Activated CD4-positive, CD25-positive, alpha-beta regulatory T cell treated with anti-CD3 and anti-CD28 coated beads, Interleukin-2, amount 50 U/mL, for 16 hours (primary cell): ENCODE data around the gene ZNF525.
"Not testable (repeated sequence)": the region's sequence is repeated elsewhere in the genome, so short reads cannot be mapped to it uniquely, and the experiment has no call there.

Source experiments
- DNase-seq: peaks from one replicate; pipeline ENCODE4 v3.0.0-alpha.2; 2020; ENCODE audit warnings: low read depth, low spot score

Gene ZNF525

DNA sequence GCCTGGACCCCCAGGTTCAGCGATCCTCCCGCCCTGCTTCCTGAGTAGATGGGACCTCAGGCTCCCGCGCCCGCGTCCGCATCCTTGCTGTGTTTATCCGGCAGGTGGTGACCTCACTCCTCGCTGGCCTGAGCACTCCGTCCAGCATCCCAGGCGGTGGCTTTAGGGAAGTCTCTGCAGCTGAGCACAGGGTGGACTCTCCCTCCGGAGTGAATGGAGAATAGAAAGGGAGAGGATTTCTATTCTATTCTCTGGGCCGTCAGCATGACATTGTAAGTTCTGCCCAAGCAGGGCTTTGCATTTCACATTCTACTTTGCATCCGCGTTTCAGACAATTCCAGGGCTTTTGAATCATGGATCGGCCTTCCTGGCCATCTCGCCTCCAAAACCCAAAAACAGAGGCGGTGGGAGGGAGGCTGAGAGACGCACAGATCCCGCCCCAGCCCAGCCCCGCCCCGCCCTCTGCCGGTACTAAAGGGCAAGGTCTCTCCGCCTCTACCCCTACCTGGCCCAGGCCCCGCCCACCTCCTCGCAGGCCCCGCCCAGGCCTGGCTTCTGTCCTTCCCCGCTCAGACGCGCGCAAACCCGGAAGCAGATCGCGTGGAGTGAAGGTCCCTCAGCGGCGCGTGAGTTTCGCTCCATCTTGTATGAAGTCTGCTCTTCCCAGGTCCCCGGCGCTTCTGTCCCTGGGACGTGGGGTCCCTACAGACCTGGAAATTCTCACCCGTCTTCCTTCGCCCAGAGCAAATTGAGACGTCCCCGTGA, at the start of gene ZNF525:
ZNF525 (plus strand) TSS at position 572 of the 765 bp plus-strand sequence. CDS start 6,577 bp downstream, outside the sequence.
- peak; percentile 90 for DNase-seq

DNA sequence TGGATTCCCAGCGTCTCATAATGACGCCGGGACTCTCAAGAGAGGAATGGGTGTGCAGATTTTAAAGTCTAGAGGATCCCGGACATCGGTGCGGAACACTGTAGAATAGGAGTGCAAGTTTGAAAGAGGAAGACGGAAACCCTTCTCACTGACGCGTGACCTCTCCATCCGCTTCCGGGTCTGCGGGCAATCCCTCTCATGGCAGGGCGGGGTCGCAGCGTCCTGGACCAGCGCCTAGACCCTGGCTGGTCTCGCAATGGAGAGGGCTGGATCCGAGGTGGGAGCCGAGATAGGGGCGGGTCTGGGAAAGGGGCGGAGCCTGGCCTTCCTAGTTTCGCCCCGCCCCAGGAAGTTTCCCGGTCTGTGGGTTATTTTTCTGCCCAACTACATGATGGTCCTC, 36.5 kb upstream of the ZNF525 start:
- no peak for DNase-seq

DNA sequence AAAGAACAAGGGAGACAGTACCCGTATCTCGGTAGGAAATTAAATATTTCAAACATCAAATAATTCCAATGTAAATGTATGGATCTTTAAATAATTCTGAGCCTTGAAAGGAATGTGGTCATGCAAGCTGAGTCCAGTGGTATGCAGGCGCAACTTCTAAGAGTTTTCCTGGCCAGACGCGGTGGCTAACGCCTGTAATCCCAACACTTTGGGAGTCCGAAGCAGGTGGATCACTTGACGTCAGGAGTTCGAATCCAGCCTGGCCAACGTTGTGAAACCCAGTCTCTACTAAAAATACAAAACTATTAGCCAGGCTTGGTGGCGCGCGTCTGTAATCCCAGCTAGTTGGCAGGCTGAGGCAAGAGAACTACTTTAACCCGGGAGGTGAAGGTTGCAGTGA, 33.0 kb upstream of the ZNF525 start:
- no peak for DNase-seq

DNA sequence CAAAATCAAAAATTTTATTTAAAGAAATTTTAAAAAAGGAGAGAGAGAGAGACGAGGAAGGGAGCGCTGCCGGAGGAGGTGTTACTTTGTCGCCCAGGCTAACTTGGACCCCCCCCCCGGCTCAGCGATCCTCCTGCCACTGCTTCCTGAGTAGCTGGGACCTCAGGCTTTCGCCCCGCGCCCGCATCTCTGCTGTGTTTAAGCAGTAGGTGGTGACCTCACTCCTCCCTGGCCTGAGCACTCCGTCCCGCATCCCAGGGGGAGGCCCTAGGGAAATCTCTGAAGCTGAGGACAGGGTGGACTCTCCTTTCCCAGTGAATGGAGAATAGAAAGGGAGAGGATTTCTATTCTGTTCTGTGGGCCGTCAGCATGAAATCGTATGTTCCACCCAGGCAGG, 32.4 kb upstream of the ZNF525 start:
- no peak for DNase-seq

DNA sequence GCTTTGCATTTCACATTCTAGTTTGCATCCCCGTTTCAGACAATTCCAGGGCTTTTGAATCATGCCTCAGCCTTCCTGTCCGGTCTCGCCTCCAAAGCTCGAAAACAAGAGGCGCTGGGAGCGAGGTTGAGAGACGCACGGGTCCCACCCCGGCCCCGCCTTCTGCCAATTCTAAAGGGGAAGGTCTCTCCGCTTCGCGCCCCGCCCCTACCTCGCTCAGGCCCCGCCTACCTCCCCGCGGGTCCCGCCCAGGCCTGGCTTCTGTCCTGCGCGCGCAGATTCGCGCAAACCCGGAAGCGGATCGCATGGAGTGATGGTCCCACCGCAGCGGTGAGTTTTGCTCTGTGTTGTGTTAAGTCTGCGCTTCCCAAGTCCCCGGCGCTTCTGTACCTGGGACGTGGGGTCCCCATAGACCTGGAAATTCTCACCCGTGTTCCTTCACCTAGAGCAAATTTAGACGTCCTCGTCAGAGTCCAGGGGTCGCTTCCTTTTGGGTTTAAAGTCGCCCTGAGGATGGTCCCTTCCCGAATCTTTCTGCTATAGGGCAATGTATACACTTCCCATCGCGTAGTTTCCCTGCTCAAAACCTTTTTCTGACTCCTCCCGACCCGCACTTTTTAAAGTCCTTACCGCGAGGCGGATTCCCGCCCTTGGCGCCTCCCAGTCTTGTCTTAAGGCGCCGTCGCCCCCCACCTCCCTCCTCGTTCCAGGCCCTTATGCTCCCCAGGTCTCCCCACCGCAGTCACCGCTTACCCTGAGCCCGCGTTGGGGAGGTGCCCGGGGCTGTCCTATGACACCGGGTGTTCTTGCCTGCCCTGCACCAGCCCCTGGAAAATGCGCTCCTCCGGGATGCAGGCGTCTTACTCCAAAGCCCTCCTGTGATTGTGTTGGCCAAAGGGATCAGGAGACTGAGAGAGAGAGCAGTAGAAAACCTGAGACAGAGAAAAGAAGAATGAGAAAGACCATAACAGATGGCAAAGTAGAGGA, 31.7 kb upstream of the ZNF525 start, which contains the start of gene ZNF845:
ZNF845 (plus strand) TSS at position 287 of the 987 bp plus-strand sequence. CDS start 7,559 bp downstream, outside the sequence.
- peak; percentile 90 for DNase-seq

DNA sequence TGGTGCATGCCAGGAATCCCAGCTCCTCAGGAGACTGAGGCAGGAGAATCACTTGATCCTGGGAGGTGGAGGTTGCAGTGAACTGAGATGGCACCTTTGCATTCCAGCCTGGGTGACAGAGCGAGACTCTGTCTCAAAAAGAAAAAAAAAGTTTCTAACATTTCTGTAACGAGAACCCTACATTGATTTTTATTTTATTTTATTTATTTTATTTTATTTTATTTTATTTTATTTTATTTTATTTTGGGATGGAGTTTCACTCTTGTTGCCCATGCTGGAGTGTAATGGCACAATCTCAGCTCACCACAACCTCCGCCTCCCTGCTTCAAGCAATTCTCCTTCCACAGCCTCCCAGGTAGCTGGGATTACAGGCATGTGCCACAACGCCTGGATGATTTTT, 21.1 kb upstream of the ZNF525 start:
- not testable (repeated sequence) for DNase-seq

DNA sequence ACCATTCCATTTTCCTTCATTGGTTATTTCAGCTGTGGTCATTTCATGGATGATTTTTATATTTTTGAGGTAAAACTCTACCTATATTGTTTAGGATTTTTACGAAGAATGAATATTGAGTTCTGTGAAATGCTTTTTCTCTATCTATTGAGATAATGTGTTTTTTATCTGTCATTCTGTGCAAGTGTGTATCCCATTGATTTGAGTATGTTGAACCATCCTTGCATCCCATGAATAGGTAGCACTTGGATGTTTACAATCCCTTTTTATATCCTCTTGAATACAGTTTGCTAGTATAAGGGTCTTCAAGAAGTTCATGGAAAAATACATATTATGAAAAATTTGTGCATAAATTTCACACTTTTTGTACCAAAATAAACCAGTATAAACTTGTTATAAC, 9.8 kb upstream of the ZNF525 start:
- no peak for DNase-seq

DNA sequence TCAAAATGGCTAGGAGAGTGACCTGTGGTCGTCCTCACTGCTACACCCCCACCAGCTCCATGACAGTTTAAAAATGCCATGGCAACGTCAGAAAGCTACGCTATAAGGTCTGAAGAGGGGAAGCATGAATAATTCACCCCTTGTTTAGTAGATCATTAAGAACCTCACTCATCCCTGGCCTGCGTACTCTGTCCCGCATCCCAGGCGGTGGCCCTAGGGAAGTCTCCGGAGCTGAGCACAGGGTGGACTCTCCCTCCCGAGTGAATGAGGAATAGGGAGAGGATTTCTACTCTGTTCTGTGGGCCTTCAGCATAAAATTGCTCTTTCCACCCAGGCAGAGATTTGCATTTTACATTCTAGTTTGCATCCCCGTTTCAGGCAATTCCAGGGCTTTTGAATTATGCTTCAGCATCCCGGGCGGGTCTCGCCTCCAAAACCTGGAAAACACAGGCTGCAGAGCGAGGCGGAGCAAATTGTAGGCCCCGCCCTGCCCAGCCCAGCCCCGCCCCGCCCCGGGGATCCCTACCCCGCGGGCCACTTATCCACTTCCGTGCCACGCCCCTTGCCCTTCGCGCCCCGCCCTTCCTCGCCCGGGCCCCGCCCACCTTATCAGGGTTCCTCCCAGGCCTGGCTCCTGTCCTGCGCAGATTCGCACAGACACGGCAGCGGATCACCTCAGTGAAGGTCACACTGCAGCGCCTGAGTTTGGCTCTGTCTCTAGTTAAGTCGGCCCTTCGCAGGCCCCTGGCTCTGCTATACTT, 7.5 kb upstream of the ZNF525 start:
- no peak for DNase-seq

DNA sequence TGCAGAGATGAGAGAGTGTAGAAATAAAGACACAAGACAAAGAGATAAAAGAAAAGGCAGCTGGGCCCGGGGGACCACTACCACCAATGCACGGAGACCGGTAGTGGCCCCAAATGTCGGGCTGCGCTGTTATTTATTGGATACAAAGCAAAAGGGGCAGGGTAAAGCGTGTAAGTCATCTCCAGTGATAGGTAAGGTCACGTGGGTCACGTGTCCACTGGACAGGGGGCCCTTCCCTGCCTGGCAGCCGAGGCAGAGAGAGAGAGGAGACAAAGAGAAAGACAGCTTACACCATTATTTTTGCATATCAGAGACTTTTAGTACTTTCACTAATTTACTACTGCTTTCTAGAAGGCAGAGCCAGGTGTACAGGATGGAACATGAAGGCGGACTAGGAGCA, 5.4 kb upstream of the ZNF525 start:
- DNase-seq, result not testable (repeated sequence)

DNA sequence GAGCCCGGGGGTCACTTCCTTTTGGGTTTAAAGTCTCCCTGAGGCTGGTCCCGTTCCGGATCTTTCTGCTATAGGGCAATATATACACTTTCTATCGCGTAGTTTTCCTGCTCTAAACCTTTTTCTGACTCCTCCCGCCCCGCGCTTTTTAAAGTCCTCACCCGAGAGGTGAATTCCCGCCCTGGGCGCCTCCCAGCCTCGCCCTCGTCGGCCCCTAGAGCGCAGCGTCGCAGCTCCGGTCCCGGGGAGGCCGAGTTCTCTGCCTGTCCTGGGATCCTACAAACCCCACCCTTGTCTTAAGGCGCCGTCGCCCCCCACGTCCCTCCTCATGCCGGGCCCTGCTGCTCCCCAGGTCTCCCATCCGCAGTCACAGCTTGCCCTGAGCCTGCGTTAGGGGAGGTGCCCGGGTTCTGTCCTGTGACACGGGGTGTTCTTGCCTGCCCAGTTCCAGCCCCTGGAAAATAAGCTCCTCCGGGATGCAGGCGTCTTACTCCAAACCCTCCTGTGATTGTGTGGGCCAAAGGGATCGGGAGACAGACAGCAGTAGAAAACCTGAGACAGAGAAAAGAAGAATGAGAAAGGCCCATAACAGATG, 491 bp downstream of the ZNF525 start:
- DNase-seq, result no peak

DNA sequence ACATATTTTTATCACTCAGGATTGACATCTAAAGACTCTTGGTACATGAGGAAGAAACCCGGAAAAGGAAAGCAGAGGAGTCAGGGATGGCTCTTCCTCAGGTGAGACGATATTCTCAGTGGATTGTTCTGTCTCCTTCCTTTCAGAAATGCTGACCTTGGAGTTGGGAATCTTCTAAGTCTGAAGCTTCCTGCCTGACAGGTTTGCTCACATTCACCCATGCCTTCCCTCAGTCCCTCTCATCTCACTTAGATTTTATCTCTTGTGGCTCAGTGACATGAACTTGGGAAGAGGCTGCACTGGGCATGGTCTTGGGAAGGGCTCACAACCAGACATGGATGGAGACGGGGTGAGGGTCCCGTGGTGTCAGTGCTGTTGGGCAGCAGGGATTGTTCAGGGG, 6.7 kb downstream of the ZNF525 start:
- DNase-seq, result no peak

DNA sequence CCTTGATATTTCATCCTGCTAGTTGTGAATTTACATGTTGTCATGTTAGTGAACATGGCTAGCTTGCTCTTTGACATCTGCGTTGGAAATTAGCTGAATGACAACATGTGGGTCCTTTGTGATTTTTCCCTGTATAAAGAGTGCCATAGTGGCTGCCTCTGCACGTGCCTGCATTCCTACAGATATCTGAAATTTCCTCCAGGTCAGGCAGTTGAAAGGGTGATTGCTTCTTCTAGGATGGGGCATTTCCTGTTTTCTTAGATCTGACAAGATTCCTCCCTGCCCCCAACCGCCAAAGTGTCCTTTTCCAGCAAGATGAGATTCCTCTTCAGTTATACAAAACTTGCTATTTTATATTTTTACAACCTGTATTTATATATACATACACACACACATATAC, 8.8 kb downstream of the ZNF525 start:
- no peak for DNase-seq

DNA sequence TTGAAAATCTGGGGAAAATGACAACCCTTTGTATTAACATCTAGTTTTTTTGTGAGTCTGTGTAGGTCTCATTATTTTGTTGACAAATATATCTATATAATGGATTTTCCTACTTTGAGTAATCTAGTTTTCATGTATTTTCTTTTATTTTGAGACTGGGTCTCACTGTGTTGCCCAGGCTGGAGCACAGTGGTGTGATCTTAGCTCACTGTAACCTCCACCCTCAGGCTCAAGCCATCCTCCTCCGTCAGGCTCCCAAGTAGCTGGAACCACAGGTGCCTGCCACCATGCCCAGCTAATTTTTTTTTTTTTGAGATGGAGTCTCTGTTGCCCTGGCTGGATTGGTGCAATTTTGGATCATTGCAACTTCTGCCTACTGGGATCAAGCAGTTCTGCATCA, 9.2 kb downstream of the ZNF525 start:
- DNase-seq, result no peak

DNA sequence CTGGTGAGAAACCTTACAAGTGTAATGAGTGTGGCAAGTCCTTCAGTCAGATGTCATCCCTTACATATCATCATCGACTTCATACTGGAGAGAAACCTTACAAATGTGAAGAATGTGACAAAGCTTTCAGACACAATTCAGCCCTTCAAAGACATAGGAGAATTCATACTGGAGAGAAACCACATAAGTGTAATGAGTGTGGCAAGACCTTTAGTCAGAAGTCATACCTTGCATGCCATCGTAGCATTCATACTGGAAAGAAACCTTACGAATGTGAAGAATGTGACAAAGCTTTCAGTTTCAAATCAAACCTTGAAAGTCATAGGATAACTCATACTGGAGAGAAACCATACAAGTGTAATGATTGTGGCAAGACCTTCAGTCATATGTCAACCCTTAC, 15.9 kb downstream of the ZNF525 start:
- DNase-seq, result no peak

DNA sequence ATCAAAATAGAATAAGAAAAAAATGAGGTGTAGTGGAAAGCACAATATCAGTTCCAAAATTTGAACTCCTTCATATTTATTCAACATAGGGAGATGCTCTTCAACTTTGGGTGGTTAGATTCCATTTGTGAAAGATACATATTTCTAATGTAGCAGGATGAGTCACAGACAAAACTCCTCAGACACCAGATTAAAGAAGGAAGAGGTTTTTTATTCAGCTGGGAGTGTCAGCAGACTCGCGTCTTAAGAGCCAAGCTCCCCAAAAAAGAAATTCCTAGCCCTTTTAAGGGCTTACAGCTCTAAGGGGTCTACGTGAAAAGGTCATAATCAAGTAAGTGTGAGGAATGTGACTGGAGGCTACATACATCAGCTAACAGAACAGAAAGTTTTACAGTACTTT, 22.7 kb downstream of the ZNF525 start:
- no peak for DNase-seq

DNA sequence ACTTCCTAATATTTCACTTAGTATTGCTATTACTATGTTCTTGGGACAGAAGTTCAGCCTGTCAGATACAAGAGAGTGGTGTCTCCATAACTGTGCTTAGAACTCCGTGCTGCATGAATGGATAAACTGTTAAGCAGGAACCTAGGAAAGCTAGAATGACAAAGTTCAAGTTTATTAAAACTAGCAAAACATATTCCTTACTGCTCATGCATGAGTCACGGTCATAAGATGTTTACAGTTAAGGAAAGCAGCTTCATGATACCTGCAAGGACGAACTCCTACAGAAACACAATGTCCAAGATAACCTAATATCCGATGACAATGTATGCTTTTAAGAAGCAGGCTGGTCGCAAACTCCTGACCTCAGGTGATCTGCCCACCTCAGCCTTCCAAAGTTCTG, 23.4 kb downstream of the ZNF525 start:
- no peak for DNase-seq

DNA sequence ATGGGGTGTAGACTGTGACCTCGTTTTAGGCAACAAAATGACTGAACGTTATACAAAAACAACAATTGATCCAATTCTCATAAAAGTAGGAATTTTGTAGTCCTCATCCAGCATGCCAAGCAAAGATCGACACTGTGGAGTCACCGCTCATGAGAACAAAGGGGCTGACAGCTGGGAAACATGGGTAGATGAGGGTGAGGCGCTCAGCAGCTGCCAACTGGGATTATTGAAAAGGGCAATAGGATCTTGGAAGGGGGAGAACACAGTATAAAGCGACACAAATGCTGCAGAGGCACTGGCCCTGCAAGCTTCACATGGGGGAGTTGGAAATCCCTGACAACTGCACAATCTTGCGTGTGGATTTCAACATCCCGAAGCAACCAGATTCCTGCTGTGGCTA, 24.1 kb downstream of the ZNF525 start:
- DNase-seq, result no peak

DNA sequence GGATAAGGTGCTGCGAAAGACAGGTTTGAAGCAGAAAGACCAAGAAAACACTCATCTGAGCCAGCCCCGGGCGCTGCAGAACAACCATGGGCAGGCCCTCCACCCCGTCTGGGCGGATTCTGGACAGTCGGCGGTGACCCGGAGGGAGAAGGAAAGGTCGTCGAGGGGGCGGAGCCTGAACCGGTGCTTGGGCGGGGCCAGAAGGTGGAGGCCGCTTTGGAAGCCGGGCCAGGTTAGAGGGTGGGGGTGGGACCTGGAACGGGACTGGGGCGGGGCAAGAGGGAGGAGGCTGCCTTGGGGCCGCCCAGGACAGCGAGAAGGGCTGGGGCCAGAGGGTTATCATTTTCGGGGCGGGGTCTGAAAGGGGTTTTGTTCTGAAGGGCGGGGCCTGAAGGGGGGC, 24.5 kb downstream of the ZNF525 start:
- no peak for DNase-seq

DNA sequence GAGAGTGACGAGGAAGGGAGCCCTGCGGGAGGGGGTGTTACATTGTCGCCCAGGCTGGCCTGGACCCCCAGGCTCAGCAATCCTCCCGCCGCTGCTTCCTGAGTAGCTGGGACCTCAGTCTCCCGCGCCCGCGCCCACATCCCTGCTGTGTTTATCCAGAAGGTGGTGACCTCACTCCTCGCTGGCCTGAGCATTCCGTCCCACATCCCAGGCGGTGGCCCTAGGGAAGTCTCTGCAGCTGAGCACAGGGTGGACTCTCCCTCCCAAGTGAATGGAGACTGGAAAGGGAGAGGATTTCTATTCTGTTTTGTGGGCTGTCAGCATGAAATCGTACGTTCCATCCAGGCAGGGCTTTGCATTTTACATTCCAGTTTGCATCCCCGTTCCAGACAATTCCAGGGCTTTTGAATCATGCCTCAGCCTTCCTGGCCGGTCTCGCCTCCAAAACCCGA, 29.0 kb downstream of the ZNF525 start:
- DNase-seq, result no peak

DNA sequence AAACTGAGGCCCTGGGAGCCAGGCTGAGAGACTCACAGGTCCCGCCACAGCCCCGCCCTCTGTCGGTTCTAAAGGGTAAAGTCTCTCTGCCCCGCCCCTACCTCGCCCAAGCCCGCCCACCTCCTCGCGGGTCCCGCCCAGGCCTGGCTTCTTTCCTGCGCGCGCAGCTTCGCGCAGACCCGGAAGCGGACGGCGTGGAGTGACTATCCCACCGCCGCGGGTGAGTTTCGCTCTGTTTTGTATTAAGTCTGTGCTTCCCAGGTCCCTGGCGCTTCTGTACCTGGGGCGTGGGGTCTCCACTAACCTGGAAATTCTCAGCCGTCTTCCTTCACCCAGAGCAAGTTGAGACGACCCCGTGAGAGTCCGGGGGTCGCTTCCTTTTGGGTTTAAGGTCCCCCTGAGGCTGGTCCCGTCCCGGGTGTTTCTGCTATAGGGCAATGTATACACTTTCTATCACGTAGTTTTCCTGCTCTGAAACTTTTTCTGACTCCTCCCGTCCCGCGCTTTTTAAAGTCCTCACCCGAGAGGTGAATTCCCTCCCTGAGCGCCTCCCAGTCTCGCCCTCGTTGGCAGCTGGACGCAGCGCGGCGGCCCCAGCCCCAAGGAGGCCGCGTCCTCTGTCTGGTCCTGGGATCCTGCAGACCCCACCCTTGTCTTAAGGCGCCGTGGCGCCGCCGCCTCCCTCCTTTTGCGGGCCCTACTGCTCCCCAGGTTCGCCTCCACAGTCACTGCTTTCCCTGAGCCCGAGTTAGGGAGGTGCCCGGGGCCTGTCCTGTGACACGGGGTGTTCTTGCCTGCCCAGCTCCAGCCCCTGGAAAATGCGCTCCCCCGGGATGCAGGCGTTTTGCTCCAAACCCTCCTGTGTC, 29.7 kb downstream of the ZNF525 start, which contains the start of gene ZNF765:
ZNF765 (plus strand) TSS at position 176 of the 866 bp plus-strand sequence. CDS start 2,867 bp downstream, outside the sequence.
- peak; percentile 95 for DNase-seq
